Measurements from ENCODE around the gene TSFM. TPM values are rescaled to one million over a fixed set of nuclear protein-coding genes. Genes with fewer than 3 reads are reported as not detected.

Gene TSFM
- total RNA-seq, 4 donors from 2014 or later: 9.4 to 21.2 (median 13.7) TPM

DNA sequence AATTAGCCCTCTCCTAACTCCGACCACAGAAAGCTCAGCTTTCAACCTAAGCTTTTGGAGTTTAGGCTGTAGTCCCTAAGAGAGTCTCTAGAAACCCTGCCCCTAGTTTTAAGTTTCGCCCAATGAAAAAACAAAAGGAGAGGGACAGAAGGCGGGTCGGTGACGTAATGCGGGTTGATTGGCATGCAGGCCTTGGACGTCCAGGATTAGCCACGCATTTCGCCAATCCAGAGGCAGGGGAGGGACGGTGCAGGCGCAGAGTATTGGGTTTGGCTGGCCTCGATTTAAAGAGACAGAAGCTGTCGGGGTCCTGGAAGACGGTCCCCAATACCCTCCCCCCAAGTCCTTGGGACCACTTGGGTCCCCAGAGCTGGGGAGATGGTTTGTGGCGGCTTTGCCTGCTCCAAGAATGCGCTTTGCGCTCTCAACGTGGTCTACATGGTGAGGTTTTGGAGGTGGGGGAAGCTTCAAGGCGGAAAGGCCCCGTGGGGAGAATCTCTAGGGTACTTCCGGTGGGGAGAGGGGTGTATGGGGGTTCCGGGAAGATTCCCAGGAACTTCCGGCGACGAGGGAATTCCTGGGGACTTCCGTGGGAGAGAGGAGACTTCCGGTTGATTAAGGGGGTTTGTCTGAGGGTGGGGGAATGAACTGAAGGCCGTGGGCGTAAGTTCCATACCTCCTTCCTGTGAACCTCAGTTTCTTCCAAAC is 37.7 kb upstream of the TSFM start, which contains the start of gene TSPAN31:
Gene TSPAN31, plus strand, starts transcription at position 263 of the 708 bp plus-strand sequence. Its CDS starts 116 bp downstream, at position 379.
- H3K9me3 ChIP-seq: no peaks in the 10 kb centered on the region
- peak within 1 kb of the TSS; percentile 85 to 95 (median 95) for H3K27ac ChIP-seq
- peaks cover 0 to 33% (median 0%) of the 10 kb centered on the region in 3 donors for H3K36me3 ChIP-seq
- H3K4me1 ChIP-seq: peaks cover 0 to 15% (median 8%) of the 10 kb centered on the region in 4 donors
- no peaks in the 10 kb centered on the region for H3K27me3 ChIP-seq
- H3K4me3 ChIP-seq: peak within 1 kb of the TSS; percentile 62 to 85 (median 79)
- DNase-seq: peak; percentile 96 to 99 (median 98)
- peak; percentile 39 to 58 for TF ChIP-seq POLR2A (IDR thresholded peaks at IDR 0.05)
- TF ChIP-seq, protein P1, sequence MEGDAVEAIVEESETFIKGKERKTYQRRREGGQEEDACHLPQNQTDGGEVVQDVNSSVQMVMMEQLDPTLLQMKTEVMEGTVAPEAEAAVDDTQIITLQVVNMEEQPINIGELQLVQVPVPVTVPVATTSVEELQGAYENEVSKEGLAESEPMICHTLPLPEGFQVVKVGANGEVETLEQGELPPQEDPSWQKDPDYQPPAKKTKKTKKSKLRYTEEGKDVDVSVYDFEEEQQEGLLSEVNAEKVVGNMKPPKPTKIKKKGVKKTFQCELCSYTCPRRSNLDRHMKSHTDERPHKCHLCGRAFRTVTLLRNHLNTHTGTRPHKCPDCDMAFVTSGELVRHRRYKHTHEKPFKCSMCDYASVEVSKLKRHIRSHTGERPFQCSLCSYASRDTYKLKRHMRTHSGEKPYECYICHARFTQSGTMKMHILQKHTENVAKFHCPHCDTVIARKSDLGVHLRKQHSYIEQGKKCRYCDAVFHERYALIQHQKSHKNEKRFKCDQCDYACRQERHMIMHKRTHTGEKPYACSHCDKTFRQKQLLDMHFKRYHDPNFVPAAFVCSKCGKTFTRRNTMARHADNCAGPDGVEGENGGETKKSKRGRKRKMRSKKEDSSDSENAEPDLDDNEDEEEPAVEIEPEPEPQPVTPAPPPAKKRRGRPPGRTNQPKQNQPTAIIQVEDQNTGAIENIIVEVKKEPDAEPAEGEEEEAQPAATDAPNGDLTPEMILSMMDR (IDR thresholded peaks at IDR 0.05): peak in 2 of 6 experiments; percentile 19 to 34

DNA sequence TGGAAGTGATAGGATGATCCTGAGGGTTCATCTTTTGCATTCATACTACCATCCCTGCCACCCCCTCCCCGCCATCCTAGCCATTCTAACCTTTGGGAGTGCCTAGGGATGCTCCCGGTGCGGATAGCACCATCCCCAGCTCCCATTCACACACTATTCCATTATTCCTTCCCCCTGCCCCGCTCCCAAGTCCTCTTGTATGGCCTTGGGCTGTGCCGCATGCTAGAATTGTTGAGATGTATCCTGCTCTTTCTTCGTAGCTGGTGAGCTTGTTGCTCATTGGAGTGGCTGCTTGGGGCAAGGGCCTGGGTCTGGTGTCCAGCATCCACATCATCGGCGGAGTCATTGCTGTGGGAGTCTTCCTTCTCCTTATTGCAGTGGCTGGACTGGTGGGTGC is 37.1 kb upstream of the TSFM start:
- DNase-seq: no peak
- Histone ChIP-seq H3K36me3 (peaks cover 0 to 33% (median 0%) of the 10 kb centered on the region in 3 donors), H3K9me3 (no peaks in the 10 kb centered on the region), H3K4me3 (peak overlapping the region; percentile 62 to 85 (median 79)), H3K27me3 (no peaks in the 10 kb centered on the region), H3K4me1 (peaks cover 0 to 9% (median 6%) of the 10 kb centered on the region in 4 donors), H3K27ac (peak overlapping the region; percentile 85 to 95 (median 95))
- TF ChIP-seq POLR2A (IDR thresholded peaks at IDR 0.05): no peak
- TF ChIP-seq, protein P1 (IDR thresholded peaks at IDR 0.05): no peak

DNA sequence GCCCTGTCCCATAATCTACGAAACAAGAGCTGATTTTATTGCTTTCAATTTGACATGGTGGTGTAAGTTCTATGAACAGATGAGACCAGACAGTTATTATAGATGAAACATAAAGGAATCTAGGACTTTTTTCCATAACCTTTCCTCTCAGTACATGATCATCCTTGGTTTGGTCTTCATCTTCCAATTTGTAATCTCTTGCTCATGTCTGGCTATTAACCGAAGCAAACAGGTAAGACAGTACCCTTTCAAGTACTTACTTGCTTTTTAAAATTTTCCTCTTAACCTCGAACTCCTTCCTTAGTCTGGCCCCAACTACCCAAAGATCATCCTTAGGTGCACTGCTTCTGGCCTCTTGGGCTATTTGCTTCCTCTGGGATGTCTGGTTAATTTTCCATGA is 36.6 kb upstream of the TSFM start:
- Histone ChIP-seq H3K4me1 (peaks cover 0 to 11% (median 5%) of the 10 kb centered on the region in 4 donors), H3K9me3 (no peaks in the 10 kb centered on the region), H3K27me3 (no peaks in the 10 kb centered on the region), H3K4me3 (no peak overlapping the region), H3K36me3 (peaks cover 0 to 33% (median 0%) of the 10 kb centered on the region in 3 donors), H3K27ac (no peak overlapping the region)
- no peak for TF ChIP-seq POLR2A (IDR thresholded peaks at IDR 0.05)
- TF ChIP-seq, protein P1 (IDR thresholded peaks at IDR 0.05): no peak
- no peak for DNase-seq

DNA sequence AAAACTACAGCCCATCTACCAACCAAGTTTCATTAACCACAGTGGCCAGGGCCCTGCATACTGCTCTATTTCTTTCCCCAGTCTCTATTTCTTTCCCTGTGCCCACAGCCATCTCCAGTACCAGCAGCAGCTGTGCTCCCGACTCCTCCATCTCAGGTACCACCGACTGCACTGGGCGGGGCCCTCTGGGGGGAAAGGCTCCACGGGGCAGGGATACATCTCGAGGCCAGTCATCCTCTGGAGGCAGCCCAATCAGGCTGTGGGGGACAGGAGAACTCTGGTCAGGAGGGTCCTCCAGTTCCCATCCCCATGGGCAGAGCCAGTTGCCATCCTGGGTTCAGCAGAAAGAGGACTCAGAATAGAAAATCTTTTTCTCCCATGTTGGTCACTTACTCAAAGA is 33.5 kb upstream of the TSFM start:
- Histone ChIP-seq H3K36me3 (peaks cover 0 to 33% (median 0%) of the 10 kb centered on the region in 3 donors), H3K9me3 (no peaks in the 10 kb centered on the region), H3K4me1 (peaks cover 0 to 22% (median 0%) of the 10 kb centered on the region in 4 donors), H3K27me3 (no peaks in the 10 kb centered on the region), H3K27ac (no peak overlapping the region), H3K4me3 (no peak overlapping the region)
- DNase-seq: no peak
- TF ChIP-seq, protein P1 (IDR thresholded peaks at IDR 0.05): no peak
- TF ChIP-seq POLR2A (IDR thresholded peaks at IDR 0.05): no peak

DNA sequence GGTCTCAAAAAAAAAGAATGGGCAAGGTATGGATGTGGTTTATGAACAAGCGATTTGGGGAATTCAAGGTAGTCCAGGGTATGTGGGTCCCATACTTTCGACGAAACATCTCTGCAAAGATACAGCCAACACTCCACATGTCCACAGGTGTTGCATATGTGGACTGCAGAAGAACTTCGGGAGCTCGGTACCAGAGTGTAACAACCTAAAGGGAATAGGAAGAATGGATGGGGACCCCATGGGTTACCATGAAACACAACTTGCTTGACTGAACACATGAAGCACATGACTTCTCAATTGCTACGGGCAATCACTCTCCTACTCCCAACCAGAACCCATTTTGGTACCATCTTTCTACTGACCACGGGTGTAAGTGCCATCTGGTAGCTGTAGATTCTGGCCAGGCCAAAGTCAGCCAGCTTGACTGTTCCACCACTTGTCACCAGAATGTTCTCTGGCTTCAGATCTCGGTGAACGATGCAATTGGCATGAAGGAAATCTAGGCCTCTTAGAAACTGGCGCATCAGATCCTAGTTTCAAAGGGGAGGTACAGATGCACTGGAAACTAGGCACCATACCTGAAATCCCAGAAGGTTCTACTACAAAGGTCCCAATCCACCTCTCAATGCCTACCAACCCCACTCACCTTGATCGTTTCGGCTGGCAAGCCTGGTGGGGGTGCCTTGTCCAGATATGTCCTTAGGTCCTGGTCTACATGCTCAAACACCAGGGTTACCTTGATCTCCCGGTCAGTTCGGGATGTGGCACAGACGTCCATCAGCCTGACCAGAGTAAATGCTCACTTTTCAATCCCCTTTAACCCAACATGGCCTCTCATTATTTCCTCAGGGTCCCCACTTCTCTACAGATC is 31.8 kb upstream of the TSFM start:
- Histone ChIP-seq H3K36me3 (peaks cover 0 to 33% (median 0%) of the 10 kb centered on the region in 3 donors), H3K4me1 (peaks cover 0 to 26% (median 0%) of the 10 kb centered on the region in 4 donors), H3K27me3 (no peaks in the 10 kb centered on the region), H3K9me3 (no peaks in the 10 kb centered on the region), H3K4me3 (peak overlapping the region; percentile 49 to 70 (median 60)), H3K27ac (peak overlapping the region in 1 of 4 donors; percentile 81)
- DNase-seq: no peak
- no peak for TF ChIP-seq POLR2A (IDR thresholded peaks at IDR 0.05)
- TF ChIP-seq, protein P1 (IDR thresholded peaks at IDR 0.05): no peak
